NCI-H1417 (cell line): ENCODE data around the gene HEXA.

Source experiments
- DNase-seq, 3 experiments: peaks; one replicate each; lab custom pipeline; 2025; lab: John Stamatoyannopoulos, UW

Gene HEXA

DNA sequence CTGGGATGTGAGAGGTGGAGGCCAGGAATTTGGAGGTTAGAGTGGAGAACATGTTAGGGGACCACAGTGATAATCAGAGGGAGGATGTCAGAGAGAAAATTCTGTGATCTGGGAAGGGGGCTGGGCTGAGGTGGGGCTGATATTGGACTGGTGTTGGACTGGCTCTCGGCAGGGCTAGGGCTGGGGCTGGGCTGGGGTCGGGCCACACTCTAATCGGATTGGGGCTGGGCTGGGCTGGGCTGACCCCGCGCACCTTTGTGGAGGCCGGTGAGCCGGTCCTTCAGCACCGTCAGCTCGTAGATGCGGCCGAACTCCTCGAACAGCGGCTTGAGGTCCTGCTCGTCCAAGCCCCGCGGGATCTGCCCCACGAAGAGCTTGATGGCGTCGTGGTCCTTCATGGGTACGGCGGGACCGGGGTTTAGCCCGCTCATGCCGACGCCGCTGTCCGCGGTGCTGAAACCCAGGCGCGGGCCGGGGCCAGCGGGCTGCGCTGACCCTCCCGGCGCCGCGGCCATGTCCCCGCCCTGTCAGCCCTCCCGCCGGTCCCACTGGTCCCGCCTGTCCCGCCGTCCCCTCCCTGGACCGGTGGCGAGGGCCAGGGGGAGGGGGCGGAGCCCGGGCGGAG is 56.3 kb downstream of the HEXA start:
- DNase-seq = peak in 1 of 3 experiments; percentile 39

DNA sequence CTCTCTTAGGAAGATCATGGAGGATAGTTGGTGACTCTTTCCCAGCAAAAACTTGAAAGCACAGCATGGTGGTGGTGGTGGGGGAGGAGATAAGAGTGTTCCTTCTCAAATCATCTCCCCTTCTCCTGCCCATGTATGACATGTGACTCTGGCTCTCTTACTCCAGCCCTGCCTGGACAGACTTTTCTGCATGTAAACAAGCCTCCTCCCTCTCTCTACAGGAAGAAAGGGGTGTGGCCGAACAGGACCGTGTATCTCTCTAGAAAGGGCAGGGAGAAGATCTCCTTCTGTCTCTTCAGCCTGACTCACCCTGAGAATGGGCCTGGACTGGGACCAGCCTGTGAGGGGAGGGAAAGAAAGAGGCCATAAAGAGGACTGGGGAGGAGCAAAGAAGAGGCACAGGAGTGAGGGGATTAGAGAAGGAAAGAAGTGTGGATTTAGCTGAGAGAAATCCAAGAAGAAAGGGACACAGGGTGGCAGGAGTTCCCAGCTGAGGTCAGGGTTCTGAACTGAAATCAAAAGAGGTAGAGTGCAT is 57.3 kb downstream of the HEXA start:
- no peak for DNase-seq

DNA sequence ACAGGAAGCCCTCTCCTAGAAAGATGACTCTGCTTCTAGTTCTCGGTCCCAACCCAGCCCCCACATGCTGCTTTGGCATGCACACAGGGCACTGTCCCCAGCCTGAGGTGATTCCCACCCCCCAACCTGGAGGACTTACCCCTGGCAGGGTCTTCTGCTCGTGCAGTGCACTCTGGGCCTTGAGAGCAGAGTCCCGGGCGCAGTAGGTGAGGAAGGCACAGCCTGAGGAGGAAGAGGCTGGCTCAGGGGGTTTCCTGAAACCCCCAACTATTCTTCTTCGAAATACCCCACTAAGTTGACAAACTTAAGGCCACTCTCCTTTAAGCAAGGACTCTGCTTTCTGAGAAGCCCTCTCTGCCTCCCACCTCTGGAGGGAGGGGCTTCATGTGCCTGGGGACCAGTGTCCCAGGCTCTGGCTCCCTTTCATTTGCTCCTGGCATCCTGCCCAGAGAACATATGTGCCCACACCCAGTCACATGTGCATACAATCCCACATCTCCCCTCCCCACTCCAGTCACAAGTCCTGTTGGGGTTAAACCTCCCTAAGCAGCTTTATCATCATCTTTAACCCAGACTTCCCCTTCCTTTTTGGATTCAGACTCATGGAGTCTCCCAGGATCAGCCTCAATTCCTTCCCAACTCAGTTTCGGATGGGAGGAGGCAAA is 60.0 kb downstream of the HEXA start:
- peak; percentile 10 to 61 (median 22) for DNase-seq

DNA sequence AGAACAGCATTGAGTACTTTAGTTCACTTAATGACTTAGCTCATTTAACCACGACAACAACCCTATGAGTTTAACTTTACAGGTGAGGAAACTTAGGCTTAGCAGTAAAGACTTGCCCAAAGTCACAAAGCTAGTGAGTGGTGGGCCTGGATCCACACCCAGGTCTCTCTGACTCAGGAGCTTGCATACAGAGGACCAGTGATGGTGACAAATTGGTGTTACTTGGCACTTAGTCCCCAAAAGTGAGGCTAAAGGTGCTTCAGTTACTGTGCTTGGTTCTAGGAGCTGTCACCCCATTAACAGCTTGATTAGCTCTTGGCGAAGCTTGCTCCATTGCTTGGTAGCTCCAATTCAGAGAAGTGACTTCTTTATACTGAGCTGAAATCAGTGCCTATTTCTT is 61.9 kb downstream of the HEXA start:
- DNase-seq = no peak

DNA sequence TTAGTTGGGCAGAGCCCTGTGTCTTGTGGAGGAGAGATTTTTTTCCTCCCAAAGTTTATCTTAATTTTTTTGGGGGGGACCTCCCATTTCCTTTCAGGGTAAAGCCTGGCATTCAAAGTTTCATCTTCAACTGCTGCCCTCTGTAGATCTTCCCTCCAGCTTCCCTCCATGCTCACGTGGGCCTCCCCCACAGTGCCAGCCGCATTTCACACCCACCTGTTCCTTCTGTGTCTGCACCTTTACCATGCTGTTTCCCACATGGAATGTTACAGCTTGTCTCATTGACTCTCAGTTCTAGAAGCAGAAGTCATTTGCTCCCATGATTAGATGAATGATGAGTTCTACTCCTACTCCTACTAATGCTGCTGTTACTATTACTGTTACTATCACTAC is 62.4 kb downstream of the HEXA start:
- no peak for DNase-seq

DNA sequence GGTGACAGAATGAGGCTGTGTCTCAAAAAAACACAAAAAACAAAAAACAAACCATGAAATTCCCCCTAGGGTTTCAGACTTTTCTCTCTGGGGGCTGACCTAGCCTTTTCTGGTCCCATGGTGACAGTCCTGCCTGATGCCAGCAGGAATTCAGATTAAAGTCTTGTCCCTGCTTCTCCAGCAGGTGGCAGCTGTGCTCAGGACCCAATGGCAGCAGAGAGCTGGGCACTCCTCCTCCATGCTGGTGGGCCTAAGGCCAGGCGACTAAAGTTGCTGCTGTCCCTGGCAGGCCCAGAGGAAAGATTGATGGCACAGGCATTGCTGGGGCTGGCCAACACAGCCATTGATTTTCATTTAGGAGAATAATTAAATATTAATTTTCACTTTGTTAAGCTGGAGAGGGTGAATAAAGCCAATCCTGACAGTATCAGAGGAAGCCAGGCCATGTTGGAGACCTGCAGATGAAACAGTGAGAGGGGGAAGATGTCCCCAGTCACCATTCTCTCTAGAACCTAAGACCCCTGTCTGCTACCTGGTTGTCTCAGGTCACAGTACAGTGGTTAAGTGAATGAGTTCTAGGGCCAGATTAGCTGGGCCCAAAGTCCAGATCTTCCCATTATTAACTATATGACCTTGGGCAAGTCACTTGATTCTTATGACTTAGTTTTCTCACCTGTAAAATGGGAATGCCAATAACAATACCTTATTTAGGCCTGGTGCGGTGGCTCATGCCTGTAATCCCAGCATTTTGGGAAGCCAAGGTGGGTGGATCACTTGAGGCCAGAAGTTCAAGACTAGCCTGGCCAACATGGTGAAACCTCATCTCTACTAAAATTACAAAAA is 63.0 kb downstream of the HEXA start:
- peak; percentile 31 to 81 (median 42) for DNase-seq

DNA sequence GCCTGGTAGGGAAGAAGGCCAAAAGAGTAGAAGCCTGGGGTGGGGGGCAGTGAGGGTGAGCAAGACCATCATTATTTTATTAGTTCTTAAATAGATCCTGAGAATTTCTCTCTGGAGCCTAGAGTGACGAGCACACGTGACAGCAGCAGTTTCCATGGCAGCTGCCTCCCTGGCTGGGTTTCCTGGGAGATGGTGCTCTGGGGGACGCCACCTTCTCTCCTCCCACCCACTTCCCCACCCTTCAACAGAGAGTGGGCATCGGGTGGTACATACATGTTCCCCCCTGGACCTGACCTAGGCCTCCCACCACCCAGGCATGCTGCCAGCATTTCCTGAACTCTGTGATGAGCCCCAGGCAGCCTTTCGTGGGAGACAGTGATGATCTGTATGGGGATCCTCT is 68.8 kb downstream of the HEXA start:
- DNase-seq = peak in 1 of 3 experiments; percentile 41

DNA sequence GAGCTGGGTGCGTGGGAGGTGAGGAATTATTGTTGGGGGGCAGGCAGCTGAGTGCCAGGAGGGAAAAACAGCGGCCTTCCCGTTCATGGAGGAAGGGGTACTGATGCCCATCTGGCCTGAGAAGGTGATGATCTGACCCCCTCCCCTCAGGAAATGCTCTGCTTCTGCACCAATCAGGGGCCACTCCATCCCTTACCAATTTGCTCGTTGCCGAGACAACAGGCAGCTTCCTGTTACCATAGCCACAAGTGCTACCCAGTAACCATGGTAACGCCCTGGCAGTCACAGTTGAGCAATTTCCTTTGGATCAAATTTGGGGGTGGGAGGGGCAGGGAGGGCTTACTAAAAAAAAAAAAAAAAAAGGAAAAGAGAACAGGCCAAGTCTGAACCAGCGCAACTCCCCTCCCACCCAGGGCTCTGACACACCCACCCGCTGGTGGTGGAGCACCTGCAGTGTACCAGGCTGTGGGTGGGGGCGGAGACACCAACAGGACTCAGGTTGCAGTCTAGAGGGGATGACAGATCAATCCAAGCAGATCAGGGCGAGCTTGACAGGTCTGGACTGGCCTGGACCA is 69.5 kb downstream of the HEXA start:
- peak; percentile 44 to 92 (median 60) for DNase-seq

DNA sequence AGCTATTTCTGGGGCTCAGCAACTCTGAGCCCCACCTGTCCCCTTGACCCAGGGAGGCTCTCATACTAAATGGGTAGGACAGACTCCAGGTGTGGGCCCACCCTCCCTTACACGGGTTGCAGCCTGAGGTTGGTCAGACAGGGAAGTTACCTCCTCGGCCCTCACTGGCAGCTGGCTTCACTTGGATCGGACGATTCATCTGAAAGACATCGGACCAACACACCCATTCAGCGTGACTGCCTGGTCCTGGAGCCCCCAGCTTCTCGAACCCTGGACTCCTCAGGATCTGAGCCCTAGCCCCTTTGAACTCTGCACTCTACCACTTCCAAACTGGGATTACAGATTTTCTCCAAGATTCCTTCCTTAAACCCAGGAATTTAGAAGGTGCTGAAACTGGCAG is 71.2 kb downstream of the HEXA start:
- no peak for DNase-seq

DNA sequence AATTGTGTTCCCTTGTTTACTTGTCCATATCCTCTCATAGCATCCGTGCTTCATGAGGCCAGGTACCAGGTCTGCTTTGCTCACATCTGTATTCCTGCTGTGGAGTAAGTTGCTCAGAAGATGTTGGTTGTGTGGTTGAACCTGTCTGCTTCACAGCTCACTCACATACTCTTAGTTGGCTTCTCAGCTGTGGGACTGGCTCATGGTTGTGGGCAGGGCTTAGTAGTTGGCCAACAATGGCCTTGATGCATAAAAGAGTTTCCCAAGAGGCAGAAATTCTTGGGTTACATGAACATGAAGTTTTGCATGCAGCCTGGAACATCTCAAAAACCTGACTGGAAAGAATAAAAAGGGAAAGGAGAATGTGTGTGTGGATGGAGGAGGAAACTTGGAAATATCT is 72.9 kb downstream of the HEXA start:
- DNase-seq = no peak
